Astrocyte (in vitro differentiated cells and primary cell): ENCODE data around the gene GRM7. TPM values are rescaled to one million over a fixed set of nuclear protein-coding genes. Genes with fewer than 3 reads are reported as not detected.

ENCODE experiments used
- DNase-seq: peaks from one replicate; pipeline ENCODE4 v3.0.0-alpha.2; 2010; ENCODE audit warnings: low read depth
- FAIRE-seq: peaks from 2 replicates; lab custom pipeline; 2011; peaks lifted over from hg19 to GRCh38; lab: Jason Lieb, UNC
- H2AFZ ChIP-seq: 2 replicates; pipeline ENCODE4 v1.6.0; 2012; ENCODE audit warnings: low read depth, low read length, inconsistent platforms
- H3K27ac ChIP-seq: 2 replicates; pipeline ENCODE4 v1.5.1; 2011; ENCODE audit warnings: low read depth, low read length, inconsistent platforms
- H3K27me3 ChIP-seq: 2 replicates; pipeline ENCODE4 v1.6.0; 2011; ENCODE audit warnings: low read length, inconsistent platforms; ENCODE audit not compliant: insufficient read depth
- H3K36me3 ChIP-seq: 2 replicates; pipeline ENCODE4 v1.5.1; 2011; ENCODE audit warnings: low read length, inconsistent platforms; ENCODE audit not compliant: insufficient read depth
- H3K4me1 ChIP-seq: 2 replicates; pipeline ENCODE4 v1.5.1; 2011; ENCODE audit warnings: low read length, inconsistent platforms; ENCODE audit not compliant: insufficient read depth
- H3K4me2 ChIP-seq: 2 replicates; pipeline ENCODE4 v1.6.0; 2012; ENCODE audit warnings: low read length, inconsistent platforms
- H3K4me3 ChIP-seq: 2 replicates; pipeline ENCODE4 v1.5.1; 2011; ENCODE audit warnings: low read depth, mild to moderate bottlenecking, low read length, inconsistent platforms; ENCODE audit not compliant: insufficient read depth
- H3K79me2 ChIP-seq: 2 replicates; pipeline ENCODE4 v1.6.0; 2012; ENCODE audit warnings: mild to moderate bottlenecking, low read length, inconsistent platforms; ENCODE audit not compliant: insufficient read depth
- H3K9ac ChIP-seq: 2 replicates; pipeline ENCODE4 v1.6.0; 2012; ENCODE audit warnings: mild to moderate bottlenecking, low read length, inconsistent platforms
- H3K9me3 ChIP-seq: 2 replicates; pipeline ENCODE4 v1.5.1; 2012; ENCODE audit warnings: low read depth, mild to moderate bottlenecking, low read length, inconsistent platforms; ENCODE audit not compliant: insufficient read depth
- H4K20me1 ChIP-seq: 2 replicates; pipeline ENCODE4 v1.6.0; 2012; ENCODE audit warnings: low read length, inconsistent platforms; ENCODE audit not compliant: insufficient read depth
- H3K27ac Mint-ChIP-seq: one replicate; pipeline ENCODE4 v1.8.0; 2021; ENCODE audit warnings: mild to moderate bottlenecking, mixed read lengths; ENCODE audit not compliant: unreplicated experiment
- H3K27me3 Mint-ChIP-seq: one replicate; pipeline ENCODE4 v1.8.0; 2021; ENCODE audit warnings: low read depth, mixed read lengths; ENCODE audit not compliant: unreplicated experiment
- H3K36me3 Mint-ChIP-seq: one replicate; pipeline ENCODE4 v1.8.0; 2021; ENCODE audit warnings: low read depth, mixed read lengths; ENCODE audit not compliant: unreplicated experiment
- H3K4me1 Mint-ChIP-seq: one replicate; pipeline ENCODE4 v1.8.0; 2021; ENCODE audit warnings: low read depth, mixed read lengths; ENCODE audit not compliant: unreplicated experiment
- H3K4me3 Mint-ChIP-seq: one replicate; pipeline ENCODE4 v1.8.0; 2021; ENCODE audit warnings: mild to moderate bottlenecking, moderate library complexity, mixed read lengths; ENCODE audit not compliant: unreplicated experiment
- H3K9me3 Mint-ChIP-seq: one replicate; pipeline ENCODE4 v1.8.0; 2021; ENCODE audit warnings: mild to moderate bottlenecking, mixed read lengths; ENCODE audit not compliant: unreplicated experiment
- CTCF ChIP-seq: IDR thresholded peaks from 2 replicates; pipeline ENCODE4 v1.5.1; 2011; ENCODE audit warnings: low read depth, mild to moderate bottlenecking, inconsistent platforms, low read length, moderate library complexity; ENCODE audit not compliant: insufficient read depth
- EZH2 ChIP-seq: IDR thresholded peaks from 2 replicates; pipeline ENCODE4 v1.6.1; 2012; ENCODE audit warnings: mild to moderate bottlenecking, low read length, inconsistent platforms; ENCODE audit not compliant: insufficient read depth
- total RNA-seq: library from RNA; stranded (reverse); gene quantifications from 2 replicates; pipeline ENCODE4 v1.2.1, GENCODE V29; 2021

Gene GRM7
- total RNA-seq, 1 donor from 2014 or later: not detected

DNA sequence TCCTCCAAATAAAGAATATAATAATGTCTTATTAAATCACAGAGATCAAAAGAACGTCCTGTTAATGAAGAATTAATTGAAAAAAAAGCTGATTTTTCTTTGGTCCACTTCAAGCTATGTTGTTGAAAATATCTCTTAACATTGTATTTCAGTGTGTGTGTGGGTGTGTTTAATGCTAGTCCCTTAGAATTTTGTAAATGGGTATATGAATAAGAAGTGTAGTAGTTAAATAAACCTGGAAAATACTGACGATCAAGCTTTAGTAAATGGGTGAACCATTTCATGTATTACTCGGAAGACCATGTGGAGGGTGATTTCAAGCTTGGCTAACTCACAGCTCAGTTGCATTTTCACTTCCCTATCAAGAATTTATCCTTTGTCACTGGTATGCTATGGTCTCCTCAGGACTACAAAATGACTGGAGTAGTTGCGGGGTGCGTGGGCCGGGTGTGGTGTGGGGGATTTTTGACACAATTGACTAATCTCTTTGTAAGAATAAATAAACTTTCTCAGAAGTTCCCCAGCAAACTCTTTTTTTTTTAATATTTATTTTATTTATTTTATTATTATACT lies 586.4 kb downstream of the GRM7 start:
- no peak overlapping the region for H3K27ac ChIP-seq
- H3K27ac Mint-ChIP-seq: no peak overlapping the region
- no peaks in the 10 kb centered on the region for H3K79me2 ChIP-seq
- H3K4me3 ChIP-seq: no peak overlapping the region
- H3K27me3 Mint-ChIP-seq: no peaks in the 10 kb centered on the region
- H3K4me2 ChIP-seq: no peak overlapping the region
- no peak overlapping the region for H3K4me3 Mint-ChIP-seq
- DNase-seq (no peak), FAIRE-seq (no peak)
- H3K4me1 Mint-ChIP-seq: no peaks in the 10 kb centered on the region
- no peaks in the 10 kb centered on the region for H3K36me3 ChIP-seq
- H2AFZ ChIP-seq: no peak overlapping the region
- no peaks in the 10 kb centered on the region for H3K9me3 Mint-ChIP-seq
- no peaks in the 10 kb centered on the region for H4K20me1 ChIP-seq
- H3K9me3 ChIP-seq: no peaks in the 10 kb centered on the region
- no peak overlapping the region for H3K9ac ChIP-seq
- no peaks in the 10 kb centered on the region for H3K36me3 Mint-ChIP-seq
- no peak for TF ChIP-seq CTCF
- no peak for TF ChIP-seq EZH2
- H3K27me3 ChIP-seq: no peaks in the 10 kb centered on the region
- H3K4me1 ChIP-seq: no peaks in the 10 kb centered on the region

DNA sequence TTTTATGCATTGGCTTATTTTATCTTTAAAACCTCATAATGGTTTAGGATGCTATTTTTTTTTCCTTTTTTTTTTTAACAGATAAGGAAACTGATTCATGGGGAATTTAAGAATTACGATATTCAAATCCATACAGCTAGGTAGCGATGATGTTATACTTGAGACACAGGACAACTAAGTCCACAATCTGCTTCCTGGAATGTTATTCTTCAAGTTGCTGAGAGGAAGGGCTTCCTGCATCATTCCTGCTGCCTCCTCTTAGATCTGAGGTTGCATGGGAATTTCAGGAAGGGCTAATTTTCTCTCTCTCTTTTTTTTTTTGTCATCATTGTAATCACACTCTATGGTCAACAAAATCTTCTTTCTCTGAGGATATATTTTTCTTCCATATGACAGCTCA lies 595.5 kb downstream of the GRM7 start:
- Histone ChIP-seq H3K79me2 (no peaks in the 10 kb centered on the region), H3K9me3 (no peaks in the 10 kb centered on the region), H3K4me2 (no peak overlapping the region), H4K20me1 (no peaks in the 10 kb centered on the region), H3K27me3 (no peaks in the 10 kb centered on the region), H3K36me3 (no peaks in the 10 kb centered on the region), H2AFZ (no peak overlapping the region), H3K27ac (no peak overlapping the region), H3K4me3 (no peak overlapping the region), H3K4me1 (no peaks in the 10 kb centered on the region), H3K9ac (no peak overlapping the region)
- H3K4me1 Mint-ChIP-seq: no peaks in the 10 kb centered on the region
- H3K4me3 Mint-ChIP-seq: no peak overlapping the region
- DNase-seq (no peak), FAIRE-seq (no peak)
- no peak for TF ChIP-seq CTCF
- no peak for TF ChIP-seq EZH2
- H3K27ac Mint-ChIP-seq: no peak overlapping the region
- no peaks in the 10 kb centered on the region for H3K9me3 Mint-ChIP-seq
- no peaks in the 10 kb centered on the region for H3K36me3 Mint-ChIP-seq
- no peaks in the 10 kb centered on the region for H3K27me3 Mint-ChIP-seq

DNA sequence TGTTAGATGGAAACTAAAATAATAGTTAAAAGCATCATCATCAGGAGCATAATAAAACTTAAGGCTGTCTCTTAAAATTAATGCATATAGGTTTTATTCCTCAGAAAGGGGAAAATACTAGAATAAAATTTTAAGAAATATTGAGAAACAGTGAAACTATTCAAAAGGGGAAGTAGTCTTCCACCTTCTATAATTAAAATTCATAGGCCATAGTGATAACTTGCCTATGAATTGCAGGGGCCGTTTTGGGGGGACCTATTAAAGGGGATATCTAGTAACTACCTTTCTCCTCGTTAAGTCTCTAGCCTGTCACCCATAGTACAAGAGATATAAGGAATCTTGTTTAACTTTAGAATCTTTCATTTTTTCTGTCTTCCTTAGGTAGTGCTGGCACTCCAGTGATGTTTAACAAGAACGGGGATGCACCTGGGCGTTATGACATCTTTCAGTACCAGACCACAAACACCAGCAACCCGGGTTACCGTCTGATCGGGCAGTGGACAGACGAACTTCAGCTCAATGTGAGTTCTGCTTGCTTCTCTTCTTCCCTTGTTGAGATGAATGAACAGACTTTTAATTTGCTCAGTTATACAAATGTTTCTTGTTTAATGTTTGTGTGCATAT lies 600.4 kb downstream of the GRM7 start:
- H3K27me3 Mint-ChIP-seq: no peaks in the 10 kb centered on the region
- DNase-seq (no peak), FAIRE-seq (no peak)
- no peaks in the 10 kb centered on the region for H3K4me1 Mint-ChIP-seq
- H3K36me3 ChIP-seq: no peaks in the 10 kb centered on the region
- no peaks in the 10 kb centered on the region for H3K9me3 ChIP-seq
- H3K27ac Mint-ChIP-seq: no peak overlapping the region
- H3K9ac ChIP-seq: no peak overlapping the region
- no peaks in the 10 kb centered on the region for H4K20me1 ChIP-seq
- no peaks in the 10 kb centered on the region for H3K27me3 ChIP-seq
- no peaks in the 10 kb centered on the region for H3K79me2 ChIP-seq
- TF ChIP-seq EZH2 (no peak), CTCF (no peak)
- no peak overlapping the region for H2AFZ ChIP-seq
- no peak overlapping the region for H3K27ac ChIP-seq
- H3K9me3 Mint-ChIP-seq: no peaks in the 10 kb centered on the region
- H3K4me3 ChIP-seq: no peak overlapping the region
- no peaks in the 10 kb centered on the region for H3K36me3 Mint-ChIP-seq
- H3K4me1 ChIP-seq: no peaks in the 10 kb centered on the region
- no peak overlapping the region for H3K4me3 Mint-ChIP-seq
- H3K4me2 ChIP-seq: no peak overlapping the region
